ENCODE measurements around the gene BCO1. TPM values are rescaled to one million over a fixed set of nuclear protein-coding genes. Genes with fewer than 3 reads are reported as not detected.
A peak's percentile ranks its signal among the peaks of the same experiment; 100 is the strongest.

Gene BCO1
- total RNA-seq, 1 donor from 2014 or later, result under 0.01 TPM

- FAIRE-seq (no peak), DNase-seq (ENCODE audit: low spot score in 2 of 2) (peak; percentile 88 to 89)
Observed at GRCh38 chr16:81314603-81315270, 76.2 kb downstream of the BCO1 start, which contains the start of gene GAN. GAN (plus strand) TSS chr16:81314962; CDS start chr16:81315114, 152 bp downstream.

GRCh38 chr16:81315271-81316175 lies 77.0 kb downstream of the BCO1 start:
- DNase-seq (ENCODE audit: low spot score in 2 of 2) (peak; percentile 41 to 52), FAIRE-seq (no peak)

- no peak for FAIRE-seq
- DNase-seq (ENCODE audit: low spot score in 2 of 2), result no peak
Observed at GRCh38 chr16:81316176-81316496, 77.6 kb downstream of the BCO1 start.

GRCh38 chr16:81318711-81319110 lies 80.2 kb downstream of the BCO1 start:
- DNase-seq (ENCODE audit: low spot score in 2 of 2) (no peak), FAIRE-seq (no peak)

- FAIRE-seq, result no peak
- DNase-seq (ENCODE audit: low spot score in 2 of 2), result no peak
Observed at GRCh38 chr16:81319221-81319912, 80.9 kb downstream of the BCO1 start.

GRCh38 chr16:81321039-81321438 lies 82.5 kb downstream of the BCO1 start:
- FAIRE-seq (no peak), DNase-seq (ENCODE audit: low spot score in 2 of 2) (no peak)

GRCh38 chr16:81321536-81321935 lies 83.0 kb downstream of the BCO1 start:
- DNase-seq (ENCODE audit: low spot score in 2 of 2) (no peak), FAIRE-seq (no peak)

GRCh38 chr16:81324808-81325207 lies 86.3 kb downstream of the BCO1 start:
- FAIRE-seq, result no peak
- DNase-seq (ENCODE audit: low spot score in 2 of 2), result no peak

- DNase-seq (ENCODE audit: low spot score in 2 of 2), result no peak
- FAIRE-seq, result no peak
Observed at GRCh38 chr16:81327011-81327410, 88.5 kb downstream of the BCO1 start.

- no peak for FAIRE-seq
- DNase-seq (ENCODE audit: low spot score in 2 of 2), result no peak
Observed at GRCh38 chr16:81327447-81328196, 89.1 kb downstream of the BCO1 start.

GRCh38 chr16:81329947-81330346 lies 91.5 kb downstream of the BCO1 start:
- no peak for FAIRE-seq
- no peak for DNase-seq (ENCODE audit: low spot score in 2 of 2)

GRCh38 chr16:81333356-81333755 lies 94.9 kb downstream of the BCO1 start:
- FAIRE-seq, result no peak

GRCh38 chr16:81335669-81336068 lies 97.2 kb downstream of the BCO1 start:
- no peak for FAIRE-seq

More at GRCh38 chr16:81333356-81333755, 94.9 kb downstream of the BCO1 start:
- DNase-seq (ENCODE audit: low spot score in 2 of 2), result no peak

GRCh38 chr16:81337097-81337496 lies 98.6 kb downstream of the BCO1 start:
- FAIRE-seq, result no peak
- DNase-seq (ENCODE audit: low spot score in 2 of 2), result no peak

More at GRCh38 chr16:81335669-81336068, 97.2 kb downstream of the BCO1 start:
- DNase-seq (ENCODE audit: low spot score in 2 of 2), result no peak

Other genes starting within 250 kb of the BCO1 start
- gene CMC2, start 231.8 kb upstream of the BCO1 start, total RNA-seq, result 37.9 TPM
- gene CENPN, start 231.5 kb upstream of the BCO1 start, total RNA-seq, result 4.5 TPM
- gene ATMIN, start 202.8 kb upstream of the BCO1 start, total RNA-seq, result 86.0 TPM
- 0.41 TPM for gene C16orf46, start 161.5 kb upstream of the BCO1 start, total RNA-seq
- 31.0 TPM for gene GCSH, start 142.3 kb upstream of the BCO1 start, total RNA-seq
- 22.8 TPM for gene GAN, start 76.3 kb downstream of the BCO1 start, total RNA-seq
- gene CMIP, start 206.1 kb downstream of the BCO1 start, total RNA-seq, result 18.8 TPM

Data from frontal cortex (tissue), 4 donors.